Gastrocnemius medialis (tissue), 4 donors: ENCODE results near the gene SEC61B.

Source experiments
- CTCF ChIP-seq, 5 experiments: fragments of 450-650 bp in 3 of 5; fragments of 200-600 bp in 2 of 5; sonication (generic) in 2 of 5; IDR thresholded peaks in 4 of 5; conservative IDR thresholded peaks in 1 of 5; 1 replicate in 4 of 5; 2 replicates in 1 of 5; pipeline ENCODE4 v1.5.1; 2016 to 2019; ENCODE audit warnings: antibody characterized with exemption in 5 of 5, mild to moderate bottlenecking in 3 of 5, moderate library complexity in 3 of 5
- POLR2A ChIP-seq, 2 donors: fragments of 450-650 bp; IDR thresholded peaks; one replicate each; pipeline ENCODE4 v1.6.1; 2017; ENCODE audit warnings: antibody characterized with exemption in 2 of 2, mild to moderate bottlenecking in 2 of 2, moderate library complexity in 2 of 2

- TF ChIP-seq CTCF (IDR thresholded peaks at IDR 0.05 in 4 of 5, conservative IDR thresholded peaks at IDR 0.05 in 1 of 5) (no peak), POLR2A (IDR thresholded peaks at IDR 0.05) (no peak)
These were observed 31.3 kb upstream of the SEC61B start for GRCh38 chr9:99190597-99191283.
